Muscle of arm (tissue), 12 donors: ENCODE results near the gene CXorf38. TPM values are rescaled to one million over a fixed set of nuclear protein-coding genes. Genes with fewer than 3 reads are reported as not detected.
A peak's percentile ranks its signal among the peaks of the same experiment; 100 is the strongest.
"Not testable (repeated sequence)": the region's sequence is repeated elsewhere in the genome, so short reads cannot be mapped to it uniquely, and the experiment has no call there.

Source experiments
- DNase-seq: peaks from one replicate; pipeline ENCODE4 v3.0.0-alpha.2; 2013
- polyA plus RNA-seq, 12 donors: library from polyadenylated mRNA; unstranded; fragments of 120-200 nt; gene quantifications; one replicate each; pipeline ENCODE4 v1.2.1, GENCODE V29; 2013; ENCODE audit not compliant: insufficient read length in 12 of 12

Gene CXorf38
- polyA plus RNA-seq, 12 donors: 6.0 to 8.9 (median 7.5) TPM; not detected in 1

- no peak for DNase-seq
Measured at GRCh38 chrX:40637687-40638086, 9.7 kb downstream of the CXorf38 start.

GRCh38 chrX:40632199-40632598, 15.2 kb downstream of the CXorf38 start:
- no peak for DNase-seq

GRCh38 chrX:40628506-40628905, 18.9 kb downstream of the CXorf38 start:
- no peak for DNase-seq

- no peak for DNase-seq
Measured at GRCh38 chrX:40625294-40625693, 22.1 kb downstream of the CXorf38 start.

- no peak for DNase-seq
Measured at GRCh38 chrX:40623665-40624064, 23.7 kb downstream of the CXorf38 start.

GRCh38 chrX:40623139-40623536, 24.2 kb downstream of the CXorf38 start, which contains the start of gene MPC1L:
Gene MPC1L (plus strand): TSS chrX:40623428. CDS start chrX:40623566, 138 bp downstream.
- no peak for DNase-seq

GRCh38 chrX:40622479-40623138, 24.8 kb downstream of the CXorf38 start:
- DNase-seq: no peak

- DNase-seq: no peak
Measured at GRCh38 chrX:40617566-40617965, 29.8 kb downstream of the CXorf38 start.

GRCh38 chrX:40615976-40616375, 31.4 kb downstream of the CXorf38 start:
- DNase-seq: no peak

- no peak for DNase-seq
Measured at GRCh38 chrX:40612511-40612910, 34.9 kb downstream of the CXorf38 start.

GRCh38 chrX:40607381-40607780, 40.0 kb downstream of the CXorf38 start:
- no peak for DNase-seq

- no peak for DNase-seq
Measured at GRCh38 chrX:40603446-40603845, 43.9 kb downstream of the CXorf38 start.

GRCh38 chrX:40589616-40590321, 57.6 kb downstream of the CXorf38 start:
- DNase-seq: not testable (repeated sequence)

- not testable (repeated sequence) for DNase-seq
Measured at GRCh38 chrX:40587623-40588022, 59.7 kb downstream of the CXorf38 start.

- no peak for DNase-seq
Measured at GRCh38 chrX:40582811-40583210, 64.5 kb downstream of the CXorf38 start.

- not testable (repeated sequence) for DNase-seq
Measured at GRCh38 chrX:40582178-40582577, 65.2 kb downstream of the CXorf38 start.

- DNase-seq: no peak
Measured at GRCh38 chrX:40581336-40581920, 65.9 kb downstream of the CXorf38 start.

GRCh38 chrX:40580537-40581335, 66.6 kb downstream of the CXorf38 start, which contains the start of gene ATP6AP2:
Gene ATP6AP2 (plus strand): TSS chrX:40580970. CDS start chrX:40581066, 96 bp downstream.
- peak; percentile 91 for DNase-seq

GRCh38 chrX:40579900-40580536, 67.3 kb downstream of the CXorf38 start:
- no peak for DNase-seq

GRCh38 chrX:40579141-40579540, 68.2 kb downstream of the CXorf38 start:
- no peak for DNase-seq

GRCh38 chrX:40578039-40578695, 69.2 kb downstream of the CXorf38 start:
- DNase-seq: no peak
